GM12878 (cell line): ENCODE data around the gene PCP2.
"Not testable (repeated sequence)": the region's sequence is repeated elsewhere in the genome, so short reads cannot be mapped to it uniquely, and the experiment has no call there.

ENCODE experiments used
- CHD2 ChIP-seq: IDR thresholded peaks from 2 replicates; pipeline ENCODE4 v1.6.1; 2011; ENCODE audit warnings: low read depth, low read length, improper control_type of control experiment, borderline replicate concordance
- CHD4 ChIP-seq: fragments of 200-600 bp; sonication (generic); IDR thresholded peaks from 2 replicates; pipeline ENCODE4 v1.6.1; 2016; ENCODE audit warnings: mild to moderate bottlenecking
- CTCF ChIP-seq, 3 experiments: IDR thresholded peaks in 2 of 3; conservative IDR thresholded peaks in 1 of 3; 2 replicates each; pipeline ENCODE4 v1.5.1; 2011; ENCODE audit warnings: low read depth in 3 of 3, low read length in 3 of 3, mild to moderate bottlenecking in 3 of 3, control low read depth in 2 of 3, moderate library complexity in 2 of 3, inconsistent platforms in 1 of 3, mixed read lengths in 1 of 3; ENCODE audit not compliant: control insufficient read depth in 2 of 3, insufficient read depth in 1 of 3; ENCODE audit errors: extremely low read depth in 1 of 3
- EZH2 ChIP-seq: IDR thresholded peaks from 2 replicates; pipeline ENCODE4 v1.6.1; 2012; ENCODE audit warnings: low read depth, mild to moderate bottlenecking, control low read depth, inconsistent platforms, low read length, borderline replicate concordance; ENCODE audit not compliant: control insufficient read depth
- GABPA ChIP-seq: IDR thresholded peaks from 2 replicates; pipeline ENCODE4 v1.6.1; 2014; ENCODE audit warnings: antibody characterized with exemption, low read depth, mild to moderate bottlenecking, inconsistent platforms
- IRF3 ChIP-seq: fragments of 450-650 bp; IDR thresholded peaks from 2 replicates; pipeline ENCODE4 v1.6.1; 2014; ENCODE audit warnings: mild to moderate bottlenecking
- KDM1A ChIP-seq: fragments of 200-600 bp; sonication (generic); IDR thresholded peaks from 2 replicates; pipeline ENCODE4 v1.6.1; 2016; ENCODE audit warnings: borderline replicate concordance
- MXI1 ChIP-seq: fragments of 150-350 bp; IDR thresholded peaks from 2 replicates; pipeline ENCODE4 v1.6.1; 2011; ENCODE audit warnings: low read depth, mild to moderate bottlenecking, inconsistent platforms, low read length, improper control_type of control experiment
- NFYA ChIP-seq: IDR thresholded peaks from 2 replicates; pipeline ENCODE4 v1.6.1; 2011; ENCODE audit warnings: low read depth, mild to moderate bottlenecking, low read length, improper control_type of control experiment, borderline replicate concordance
- PML ChIP-seq: IDR thresholded peaks from 2 replicates; pipeline ENCODE4 v1.6.1; 2012; ENCODE audit warnings: low read length, inconsistent platforms
- POLR2A ChIP-seq: IDR thresholded peaks from 2 replicates; pipeline ENCODE4 v1.6.1; 2011; ENCODE audit warnings: low read depth, mild to moderate bottlenecking, low read length
- POLR2AphosphoS5 ChIP-seq: IDR thresholded peaks from 2 replicates; pipeline ENCODE4 v1.6.1; 2011; ENCODE audit warnings: mild to moderate bottlenecking, low read length, inconsistent platforms
- TARDBP ChIP-seq: IDR thresholded peaks from 2 replicates; pipeline ENCODE4 v1.6.1; 2016; ENCODE audit warnings: borderline replicate concordance

- TF ChIP-seq POLR2A; CTCF (IDR thresholded peaks at IDR 0.05 in 2 of 3, conservative IDR thresholded peaks at IDR 0.05 in 1 of 3; ENCODE audit: control insufficient read depth in 2 of 3, extremely low read depth in 1 of 3, insufficient read depth in 1 of 3, low read depth in 3 of 3, low read length in 3 of 3); IRF3; GABPA; NFYA; CHD2; MXI1; TARDBP; KDM1A; PML; POLR2AphosphoS5; CHD4; EZH2: not testable (repeated sequence)
These were observed 10.4 kb upstream of the PCP2 start for GRCh38 chr19:7643629-7644549.
